Osteocyte (in vitro differentiated cells): ENCODE data around the gene OR51B5. TPM values are rescaled to one million over a fixed set of nuclear protein-coding genes. Genes with fewer than 3 reads are reported as not detected.
"Not testable (repeated sequence)": the region's sequence is repeated elsewhere in the genome, so short reads cannot be mapped to it uniquely, and the experiment has no call there.

Source experiments
- DNase-seq: peaks from one replicate; pipeline ENCODE4 v3.0.0; 2021; ENCODE audit warnings: mixed read lengths; ENCODE audit not compliant: unreplicated experiment; ENCODE audit errors: extremely low spot score
- H3K27ac Mint-ChIP-seq: one replicate; pipeline ENCODE4 v1.8.0; 2021; ENCODE audit warnings: mild to moderate bottlenecking, mixed read lengths; ENCODE audit not compliant: unreplicated experiment
- H3K27me3 Mint-ChIP-seq: one replicate; pipeline ENCODE4 v1.8.0; 2021; ENCODE audit warnings: mixed read lengths; ENCODE audit not compliant: unreplicated experiment
- H3K36me3 Mint-ChIP-seq: one replicate; pipeline ENCODE4 v1.8.0; 2021; ENCODE audit warnings: mixed read lengths; ENCODE audit not compliant: unreplicated experiment
- H3K4me1 Mint-ChIP-seq: one replicate; pipeline ENCODE4 v1.8.0; 2021; ENCODE audit warnings: mixed read lengths; ENCODE audit not compliant: unreplicated experiment
- H3K4me3 Mint-ChIP-seq: one replicate; pipeline ENCODE4 v1.8.0; 2021; ENCODE audit warnings: mild to moderate bottlenecking, moderate library complexity, mixed read lengths; ENCODE audit not compliant: unreplicated experiment
- H3K9me3 Mint-ChIP-seq: one replicate; pipeline ENCODE4 v1.8.0; 2021; ENCODE audit warnings: mixed read lengths; ENCODE audit not compliant: unreplicated experiment
- CTCF ChIP-seq: fragments of 200-600 bp; sonication (generic); IDR thresholded peaks from 2 replicates; pipeline ENCODE4 v1.5.0; 2021; ENCODE audit warnings: antibody characterized with exemption, mild to moderate bottlenecking, moderate library complexity
- total RNA-seq: library from RNA; stranded (reverse); gene quantifications from 2 replicates; pipeline ENCODE4 v1.2.1, GENCODE V29; 2021

The OR51B5 gene
- total RNA-seq, 1 donor from 2014 or later, result not detected

GRCh38 chr11:5380740-5381342, 37.5 kb upstream of the OR51B5 start:
- DNase-seq, result no peak

GRCh38 chr11:5369789-5370188, 26.5 kb upstream of the OR51B5 start:
- Mint-ChIP-seq H3K27ac (no peak overlapping the region), H3K4me1 (no peaks in the 10 kb centered on the region), H3K4me3 (no peak overlapping the region), H3K9me3 (peaks cover 9% of the 10 kb centered on the region), H3K27me3 (peaks cover 3% of the 10 kb centered on the region), H3K36me3 (no peaks in the 10 kb centered on the region)
- no peak for DNase-seq
- TF ChIP-seq CTCF, result peak; percentile 36

More at GRCh38 chr11:5380740-5381342, 37.5 kb upstream of the OR51B5 start:
- H3K4me1 Mint-ChIP-seq, result no peaks in the 10 kb centered on the region
- no peak overlapping the region for H3K4me3 Mint-ChIP-seq
- H3K27me3 Mint-ChIP-seq, result peaks cover 17% of the 10 kb centered on the region
- no peaks in the 10 kb centered on the region for H3K36me3 Mint-ChIP-seq
- no peak overlapping the region for H3K27ac Mint-ChIP-seq
- TF ChIP-seq CTCF, result peak; percentile 85
- no peaks in the 10 kb centered on the region for H3K9me3 Mint-ChIP-seq

GRCh38 chr11:5368502-5369043, 25.2 kb upstream of the OR51B5 start:
- no peaks in the 10 kb centered on the region for H3K36me3 Mint-ChIP-seq
- no peak overlapping the region for H3K27ac Mint-ChIP-seq
- no peak for TF ChIP-seq CTCF
- no peak overlapping the region for H3K4me3 Mint-ChIP-seq
- peaks cover 6% of the 10 kb centered on the region for H3K4me1 Mint-ChIP-seq
- DNase-seq, result no peak
- peaks cover 9% of the 10 kb centered on the region for H3K9me3 Mint-ChIP-seq
- peaks cover 3% of the 10 kb centered on the region for H3K27me3 Mint-ChIP-seq

- no peaks in the 10 kb centered on the region for H3K36me3 Mint-ChIP-seq
- H3K9me3 Mint-ChIP-seq, result peaks cover under 1% of the 10 kb centered on the region
- peaks cover 3% of the 10 kb centered on the region for H3K27me3 Mint-ChIP-seq
- no peak for TF ChIP-seq CTCF
- H3K4me3 Mint-ChIP-seq, result no peak overlapping the region
- peaks cover 6% of the 10 kb centered on the region for H3K4me1 Mint-ChIP-seq
- no peak for DNase-seq
- H3K27ac Mint-ChIP-seq, result no peak overlapping the region
Observed at GRCh38 chr11:5367448-5368074, 24.2 kb upstream of the OR51B5 start.

GRCh38 chr11:5366856-5367255, 23.5 kb upstream of the OR51B5 start:
- no peaks in the 10 kb centered on the region for H3K9me3 Mint-ChIP-seq
- no peak for DNase-seq
- H3K4me3 Mint-ChIP-seq, result no peak overlapping the region
- H3K36me3 Mint-ChIP-seq, result no peaks in the 10 kb centered on the region
- no peak overlapping the region for H3K27ac Mint-ChIP-seq
- peaks cover 3% of the 10 kb centered on the region for H3K27me3 Mint-ChIP-seq
- peaks cover 6% of the 10 kb centered on the region for H3K4me1 Mint-ChIP-seq
- TF ChIP-seq CTCF, result no peak

- H3K9me3 Mint-ChIP-seq, H3K4me1 Mint-ChIP-seq, H3K36me3 Mint-ChIP-seq, H3K27ac Mint-ChIP-seq, H3K27me3 Mint-ChIP-seq, H3K4me3 Mint-ChIP-seq, DNase-seq: not testable (repeated sequence)
Observed at GRCh38 chr11:5366365-5366764, 23.0 kb upstream of the OR51B5 start.
